HG02763 (cell line): ENCODE data around the gene MRPS21.
A peak's percentile ranks its signal among the peaks of the same experiment; 100 is the strongest.

Source experiments
- ATAC-seq: cut with Tn5 transposase; IDR thresholded peaks from one replicate; pipeline ENCODE4 v1.9.1; 2021; ENCODE audit warnings: mild to moderate bottlenecking, moderate library complexity; ENCODE audit not compliant: unreplicated experiment

MRPS21 gene

DNA sequence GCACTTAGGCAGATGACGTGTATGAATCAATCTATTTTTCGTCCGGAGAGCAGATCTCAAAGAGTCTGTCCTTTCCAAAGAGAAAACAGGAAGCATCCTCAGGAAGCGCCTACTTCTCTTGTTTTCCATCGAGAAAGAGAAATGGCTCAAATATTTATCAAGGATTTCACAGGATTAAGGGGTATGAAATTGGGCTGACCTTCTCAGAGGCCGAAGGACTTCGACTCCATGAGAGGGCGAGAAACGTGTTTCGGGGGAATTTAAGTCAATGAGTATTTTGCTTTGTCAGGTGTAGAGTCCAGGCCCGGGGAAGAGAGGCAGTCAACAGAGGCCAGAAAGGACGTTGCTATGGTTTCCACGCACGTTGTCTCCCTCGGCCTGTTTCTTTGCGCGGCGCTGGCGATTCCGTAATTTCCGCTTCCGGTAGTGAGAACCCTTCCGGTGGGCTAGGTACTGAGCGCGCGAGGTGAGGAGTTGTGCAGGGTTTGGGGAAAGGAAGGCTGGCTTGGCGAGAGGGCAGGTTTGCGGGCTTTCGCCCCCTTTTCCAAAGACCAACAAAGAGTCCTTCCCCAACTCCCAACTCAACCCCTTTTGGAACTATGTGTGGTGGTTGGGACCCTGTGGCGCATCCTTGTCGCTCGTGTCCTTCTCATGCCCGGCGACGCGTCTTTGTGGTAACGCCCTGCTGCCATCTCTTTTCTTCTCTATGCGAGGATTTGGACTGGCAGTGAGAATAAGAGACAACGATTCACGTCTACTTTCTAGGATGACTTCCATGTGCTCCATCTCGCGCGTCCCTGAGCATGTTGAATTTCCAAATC is at the start of gene MRPS21:
MRPS21 (plus strand) TSS at position 429 of the 821 bp plus-strand sequence. CDS start 506 bp downstream, outside the sequence.
- peak; percentile 91 for ATAC-seq

DNA sequence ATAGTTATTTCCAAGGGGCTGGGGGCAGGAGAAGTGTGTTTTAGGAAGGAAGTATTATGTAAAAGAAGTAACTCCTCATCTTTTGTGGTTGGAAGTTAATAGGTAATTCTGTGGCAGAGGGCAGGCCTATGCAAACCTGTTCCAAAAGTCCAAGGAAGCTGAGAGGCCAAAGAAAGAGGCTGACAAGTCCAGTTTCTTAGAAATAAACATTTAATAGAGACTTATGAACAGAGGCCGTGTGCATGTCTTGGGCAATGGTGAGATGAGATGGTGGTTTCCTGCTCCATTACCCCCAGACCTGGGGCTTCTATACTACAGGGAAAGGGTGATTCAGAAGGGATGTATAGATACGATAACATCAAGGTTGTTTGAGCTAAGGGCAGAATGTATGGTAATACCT is 43.7 kb upstream of the MRPS21 start:
- ATAC-seq, result no peak

DNA sequence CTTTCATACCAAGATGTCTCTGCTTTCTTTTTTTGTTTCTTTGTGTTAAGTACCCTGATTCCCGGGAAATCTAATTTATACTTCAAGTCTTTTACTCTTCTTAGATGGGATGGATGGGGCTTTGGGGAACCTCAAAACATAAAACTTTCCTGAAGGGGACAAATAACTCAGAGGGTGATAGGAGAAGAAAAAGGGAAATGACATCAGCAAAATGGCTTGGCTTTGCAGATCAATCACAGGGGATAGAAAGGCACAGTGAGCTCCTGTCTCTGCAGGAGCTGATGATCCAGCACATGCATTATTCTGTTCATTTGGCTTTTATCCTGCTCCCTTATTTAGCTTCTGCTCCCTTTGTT is 37.5 kb upstream of the MRPS21 start:
- ATAC-seq, result no peak

DNA sequence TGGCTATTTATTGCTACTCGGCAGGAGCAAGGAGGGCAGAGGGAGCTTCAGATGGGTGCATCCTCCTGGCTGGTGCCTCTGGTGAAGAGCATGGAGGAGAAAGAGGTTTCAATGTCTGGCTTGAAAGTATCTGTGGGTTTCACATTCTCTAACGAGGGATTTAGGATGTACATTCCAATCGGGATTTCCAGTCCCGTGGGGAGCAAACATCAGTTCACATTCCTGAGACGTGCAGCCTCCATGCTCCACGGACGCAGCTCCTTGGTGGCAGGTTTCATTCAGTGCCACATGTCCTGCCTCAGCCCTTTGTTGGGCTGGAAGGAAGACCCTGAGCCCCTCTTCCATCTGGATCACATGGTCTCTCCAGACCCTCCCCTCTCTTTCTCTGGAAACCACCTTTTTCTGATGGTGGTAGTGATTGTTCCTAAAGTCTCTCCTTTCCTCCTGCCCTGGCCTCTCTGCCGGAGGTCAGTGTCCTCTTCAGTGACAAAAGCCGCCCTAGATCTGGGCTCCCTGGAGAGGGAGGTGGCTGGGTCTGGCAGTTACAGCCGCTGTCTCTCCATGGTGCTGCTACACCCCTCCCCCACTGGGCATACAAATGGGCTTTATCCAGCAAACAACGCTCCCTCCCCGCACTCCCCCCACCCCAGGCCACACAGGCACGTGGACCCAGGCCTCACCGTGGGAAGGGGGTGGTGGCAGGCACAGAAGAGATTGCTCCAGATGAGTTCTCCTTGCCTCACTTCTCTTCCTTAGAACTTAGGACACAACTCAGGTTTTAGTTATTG is 36.9 kb upstream of the MRPS21 start:
- ATAC-seq, result no peak

DNA sequence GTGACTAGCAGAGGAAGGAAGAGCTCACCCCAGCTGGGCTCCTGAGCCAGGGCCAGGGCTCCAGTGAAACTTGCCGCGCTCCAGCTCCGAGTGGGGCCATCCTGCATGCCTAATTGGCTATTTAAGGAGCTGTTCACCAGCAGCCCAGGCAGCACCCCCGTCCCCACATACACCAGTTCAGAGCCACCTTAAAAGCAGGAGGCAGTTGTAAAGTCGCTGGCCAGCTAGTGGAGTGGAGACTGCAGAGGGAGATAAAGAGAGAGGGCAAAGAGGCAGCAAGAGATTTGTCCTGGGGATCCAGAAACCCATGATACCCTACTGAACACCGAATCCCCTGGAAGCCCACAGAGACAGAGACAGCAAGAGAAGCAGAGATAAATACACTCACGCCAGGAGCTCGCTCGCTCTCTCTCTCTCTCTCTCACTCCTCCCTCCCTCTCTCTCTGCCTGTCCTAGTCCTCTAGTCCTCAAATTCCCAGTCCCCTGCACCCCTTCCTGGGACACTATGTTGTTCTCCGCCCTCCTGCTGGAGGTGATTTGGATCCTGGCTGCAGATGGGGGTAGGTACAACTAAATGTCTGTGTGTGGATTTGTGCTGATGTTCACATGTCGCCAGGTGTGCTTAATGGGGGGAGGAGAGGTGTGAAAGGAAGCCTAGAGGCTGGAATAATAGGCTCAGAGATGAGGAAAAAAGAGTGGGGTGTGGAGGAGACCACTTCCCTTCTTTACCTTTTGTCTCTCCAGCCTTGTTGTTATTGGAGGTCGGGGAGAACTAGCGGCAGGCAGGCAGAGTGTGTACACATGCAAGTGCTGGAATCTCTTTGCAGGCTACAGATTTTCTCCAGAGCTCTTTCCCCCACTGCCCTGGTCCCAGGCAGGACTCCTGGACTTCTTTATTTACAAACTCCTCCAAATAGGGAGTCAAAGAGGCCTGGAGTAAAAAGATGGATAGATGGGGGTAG is 35.8 kb upstream of the MRPS21 start, which contains the start of gene CA14:
CA14 (plus strand) TSS at position 151 of the 962 bp plus-strand sequence; CDS start at position 506, 355 bp downstream.
- no peak for ATAC-seq

DNA sequence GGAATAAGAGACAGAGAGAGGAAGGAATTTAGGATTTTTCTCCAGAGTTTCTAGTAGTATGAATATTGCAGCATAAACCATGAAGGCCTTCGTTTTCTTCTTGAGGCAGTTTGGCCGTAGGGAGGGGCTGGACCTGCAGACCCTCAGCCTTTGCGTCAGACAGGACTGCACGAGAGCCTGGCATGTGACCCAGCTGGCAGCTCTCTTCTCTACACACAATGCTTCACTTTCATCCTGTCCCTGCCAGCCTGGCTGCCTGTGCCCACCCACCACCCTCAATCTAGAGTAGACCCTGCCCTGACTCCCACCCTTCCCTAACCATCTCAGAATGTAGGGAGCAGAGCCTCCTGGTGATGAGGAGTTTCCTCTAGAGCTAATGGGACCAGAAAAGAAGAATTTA is 34.4 kb upstream of the MRPS21 start:
- no peak for ATAC-seq

DNA sequence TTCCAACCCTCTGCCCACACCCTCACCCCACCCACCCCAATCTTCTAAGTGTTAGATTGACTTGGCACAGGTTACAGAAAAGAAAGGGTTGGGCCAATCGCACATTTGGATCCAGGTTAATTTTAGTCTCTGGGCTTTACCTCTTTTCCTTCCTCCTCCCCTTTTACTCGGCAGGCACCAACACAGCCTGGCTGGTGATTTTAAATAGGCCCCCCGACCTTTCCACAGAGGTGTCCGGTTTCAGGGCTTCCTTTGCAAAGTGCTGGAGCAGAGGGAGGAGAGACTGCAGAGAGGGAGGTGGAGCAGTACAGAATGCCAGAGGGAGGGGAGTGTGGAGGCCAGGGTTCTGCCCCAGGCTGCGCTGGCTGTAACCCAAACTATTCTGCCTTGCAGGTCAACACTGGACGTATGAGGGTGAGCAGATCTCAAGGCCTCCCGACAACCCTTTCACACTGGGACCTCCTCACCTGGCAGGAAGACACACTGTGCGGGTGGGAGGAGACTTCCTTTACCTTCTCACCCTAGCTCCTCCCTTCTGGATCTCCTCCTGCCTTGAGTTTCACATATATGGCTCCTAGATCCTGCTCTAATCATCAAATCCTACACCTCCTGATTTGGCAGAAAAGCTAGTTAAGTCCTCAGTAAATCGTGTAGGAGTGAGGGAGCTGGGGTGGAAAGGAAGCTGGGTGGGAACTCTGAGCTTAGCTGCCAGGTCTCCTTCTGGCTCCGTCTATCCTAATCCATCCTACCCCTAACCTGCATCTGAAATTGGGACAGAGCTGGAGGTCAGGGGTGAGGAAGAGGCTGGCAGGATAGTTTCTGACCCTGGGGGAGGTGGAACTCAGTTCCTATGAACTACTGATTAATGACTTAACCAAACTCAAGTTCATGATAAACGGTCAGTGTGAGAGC is 33.6 kb upstream of the MRPS21 start:
- no peak for ATAC-seq

DNA sequence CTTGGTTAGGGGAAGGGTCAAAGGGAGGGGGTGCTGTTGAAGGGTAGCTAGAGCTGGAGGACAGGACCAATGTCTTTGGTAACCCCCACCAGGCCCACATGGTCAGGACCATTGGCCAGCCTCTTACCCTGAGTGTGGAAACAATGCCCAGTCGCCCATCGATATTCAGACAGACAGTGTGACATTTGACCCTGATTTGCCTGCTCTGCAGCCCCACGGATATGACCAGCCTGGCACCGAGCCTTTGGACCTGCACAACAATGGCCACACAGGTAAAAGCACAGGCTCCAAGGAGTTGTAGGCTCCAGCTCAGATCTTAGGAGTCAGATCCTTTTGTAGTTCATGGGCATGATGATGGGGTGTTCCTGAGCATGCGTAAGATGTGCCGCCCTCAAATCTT is 32.3 kb upstream of the MRPS21 start:
- ATAC-seq, result no peak

DNA sequence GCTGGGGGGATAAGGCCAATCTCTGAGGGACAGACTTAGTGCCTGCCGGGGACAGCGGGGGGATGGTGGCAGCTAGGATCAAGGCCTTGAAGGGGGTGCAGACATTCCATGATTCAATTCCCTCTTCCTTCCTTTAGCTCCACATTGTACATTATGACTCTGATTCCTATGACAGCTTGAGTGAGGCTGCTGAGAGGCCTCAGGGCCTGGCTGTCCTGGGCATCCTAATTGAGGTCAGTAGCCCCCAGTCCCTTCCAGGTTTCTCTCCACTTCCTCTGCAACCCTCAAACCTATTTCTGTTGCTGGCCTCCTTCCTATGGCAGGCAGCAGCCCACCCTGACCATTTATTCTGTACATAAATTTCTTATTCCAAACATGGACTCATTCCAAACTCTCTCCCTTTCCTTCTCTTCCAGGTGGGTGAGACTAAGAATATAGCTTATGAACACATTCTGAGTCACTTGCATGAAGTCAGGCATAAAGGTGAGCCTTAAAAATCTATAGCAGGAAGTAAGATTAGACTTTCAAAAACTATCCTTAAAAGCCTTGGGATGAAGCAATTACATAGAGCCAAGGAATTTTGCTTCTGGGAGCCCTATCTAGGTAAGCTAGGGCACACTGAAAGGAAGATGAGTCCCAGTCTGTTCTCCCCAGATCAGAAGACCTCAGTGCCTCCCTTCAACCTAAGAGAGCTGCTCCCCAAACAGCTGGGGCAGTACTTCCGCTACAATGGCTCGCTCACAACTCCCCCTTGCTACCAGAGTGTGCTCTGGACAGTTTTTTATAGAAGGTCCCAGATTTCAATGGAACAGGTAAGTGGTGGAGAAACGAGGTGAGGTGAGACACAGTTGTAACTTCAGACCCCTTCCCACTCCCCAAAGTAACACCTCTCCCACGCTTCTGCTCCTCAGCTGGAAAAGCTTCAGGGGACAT is 31.0 kb upstream of the MRPS21 start:
- no peak for ATAC-seq

DNA sequence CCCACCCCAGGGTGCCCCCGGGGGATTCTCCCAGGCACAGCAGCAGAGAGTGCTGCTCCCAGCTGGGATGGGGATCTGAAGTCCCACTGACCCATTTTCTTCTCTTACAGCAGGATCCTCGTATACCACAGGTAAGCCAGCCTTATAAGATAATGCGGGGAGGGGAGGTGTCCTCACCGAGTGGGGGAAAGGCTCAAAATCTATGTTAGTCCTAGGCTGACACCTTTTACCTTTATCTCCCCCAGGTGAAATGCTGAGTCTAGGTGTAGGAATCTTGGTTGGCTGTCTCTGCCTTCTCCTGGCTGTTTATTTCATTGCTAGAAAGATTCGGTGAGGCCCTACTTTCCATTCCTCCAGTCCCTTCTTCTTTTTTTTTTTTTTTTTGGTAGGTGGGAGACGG is 30.1 kb upstream of the MRPS21 start:
- no peak for ATAC-seq

DNA sequence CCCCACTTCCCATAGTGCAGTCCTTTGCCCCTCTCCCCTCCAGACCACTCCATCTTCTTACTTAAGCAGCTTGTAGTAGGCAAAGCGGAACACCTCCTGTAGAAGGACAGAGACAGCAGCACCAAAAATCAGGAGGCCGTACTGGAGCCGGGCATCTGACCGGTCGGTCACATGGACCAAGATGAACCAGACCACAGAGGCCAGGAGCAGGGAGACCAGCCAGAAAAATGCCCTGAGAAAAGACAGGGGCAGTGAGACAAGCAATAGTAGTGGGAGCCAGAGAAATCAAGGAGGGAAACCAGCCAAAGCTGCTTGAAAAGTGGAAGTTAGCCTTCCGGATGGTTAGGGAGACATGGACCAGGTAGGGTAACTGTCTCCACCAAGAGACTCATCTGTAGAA is 25.8 kb upstream of the MRPS21 start:
- no peak for ATAC-seq

DNA sequence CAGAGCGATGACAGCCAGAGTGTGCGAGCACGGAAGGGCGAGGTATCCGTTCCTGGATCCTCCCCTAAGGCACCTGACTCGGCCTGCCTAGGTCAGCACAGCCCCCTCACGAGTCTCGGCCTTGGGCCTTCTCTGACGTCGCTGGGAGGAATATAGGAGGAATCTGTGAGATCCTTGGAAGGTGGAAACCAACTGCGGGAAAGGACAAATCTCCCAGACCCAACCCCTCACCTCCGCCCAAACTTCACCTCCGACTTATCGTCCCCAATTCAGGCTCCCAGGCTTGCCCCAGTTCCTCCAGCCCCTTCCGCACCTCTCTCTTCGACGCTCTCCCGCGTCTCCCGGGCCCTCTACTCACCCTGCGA is 25.3 kb upstream of the MRPS21 start:
- peak; percentile 21 for ATAC-seq

DNA sequence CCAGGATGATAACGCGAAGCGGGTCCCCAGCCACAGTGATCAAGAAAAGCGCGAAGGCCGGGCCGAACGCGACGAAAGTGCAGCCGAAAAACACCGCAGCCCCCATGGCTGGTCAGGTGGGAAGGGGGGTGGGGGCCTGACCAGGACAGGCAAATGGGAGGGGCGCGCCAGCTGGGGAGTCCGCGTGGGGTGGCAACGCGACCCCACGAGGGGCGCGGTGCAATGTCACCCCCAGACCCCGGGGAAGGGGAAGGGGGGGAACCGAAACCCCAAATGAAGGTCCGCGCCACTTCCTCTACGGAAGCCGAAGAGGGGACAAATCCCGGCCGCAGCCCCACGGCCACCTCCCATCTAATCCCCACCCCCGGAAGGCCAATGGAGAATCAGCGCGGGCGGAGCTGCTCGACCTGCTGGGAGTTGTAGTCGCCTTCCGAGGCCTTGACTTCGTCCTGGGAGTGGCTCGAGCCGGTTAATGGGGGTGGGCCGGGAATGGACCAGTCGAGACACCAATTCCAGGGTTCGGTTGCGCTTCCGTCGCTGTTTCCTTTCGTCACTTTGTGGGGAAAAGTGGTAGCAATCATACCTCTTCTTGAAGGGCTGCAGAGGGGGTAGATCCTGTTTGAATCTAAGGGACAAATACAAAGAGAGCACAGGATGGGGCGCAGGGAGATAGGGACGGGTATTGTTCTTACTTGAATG is 24.8 kb upstream of the MRPS21 start, which contains the start of gene APH1A:
APH1A (minus strand) TSS at position 312 of the 699 bp plus-strand sequence; CDS start at position 106, 206 bp downstream.
- peak; percentile 88 for ATAC-seq

DNA sequence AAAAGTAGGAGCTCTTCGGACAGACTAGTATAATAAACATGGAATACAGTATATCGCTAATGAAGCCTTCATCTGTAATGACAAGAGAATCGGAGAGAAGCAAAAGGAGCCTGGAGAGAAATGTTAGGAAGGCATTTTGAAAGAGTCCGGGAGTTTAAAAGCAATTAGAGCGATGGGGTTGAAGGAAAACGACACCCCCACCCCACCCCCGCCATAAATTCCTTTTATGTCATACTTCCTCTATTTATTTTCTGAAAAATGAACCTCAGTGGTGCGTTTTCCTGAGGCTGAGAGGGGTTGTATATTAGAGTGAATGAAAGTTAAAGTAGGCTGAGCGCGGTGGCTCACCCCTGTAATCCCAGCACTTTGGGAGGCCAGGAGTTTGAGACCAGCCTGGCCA is 24.2 kb upstream of the MRPS21 start:
- ATAC-seq, result no peak

DNA sequence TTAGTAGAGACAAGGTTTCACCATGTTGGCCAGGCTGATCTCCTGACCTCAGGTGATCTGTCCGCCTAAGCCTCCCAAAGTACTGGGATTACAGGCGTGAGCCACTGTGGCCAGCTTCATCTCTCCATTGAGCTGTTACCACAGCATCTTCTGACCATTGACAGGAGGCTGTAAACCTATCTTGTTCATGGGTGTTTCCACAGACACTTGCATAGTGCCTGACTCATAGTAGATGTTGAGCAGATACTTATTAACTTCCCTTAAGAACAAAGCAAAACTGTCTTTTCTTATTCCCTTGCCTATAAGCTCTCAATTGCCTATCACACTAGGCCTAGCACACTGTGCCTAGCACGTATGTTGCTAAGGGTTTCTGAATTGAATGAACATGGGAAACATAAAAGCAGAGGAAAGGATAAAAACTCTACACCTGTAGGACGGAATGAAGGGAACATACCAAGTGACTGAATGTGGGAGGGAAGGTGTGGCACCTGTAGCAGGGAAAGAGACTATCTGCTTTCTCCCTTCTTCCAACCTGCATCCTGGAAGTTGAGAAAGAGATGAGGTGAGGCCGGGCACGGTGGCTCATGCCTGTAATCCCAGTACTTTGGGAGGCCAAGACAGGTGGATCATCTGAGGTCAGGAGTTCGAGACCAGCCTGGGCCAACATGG is 22.2 kb upstream of the MRPS21 start:
- ATAC-seq, result no peak

DNA sequence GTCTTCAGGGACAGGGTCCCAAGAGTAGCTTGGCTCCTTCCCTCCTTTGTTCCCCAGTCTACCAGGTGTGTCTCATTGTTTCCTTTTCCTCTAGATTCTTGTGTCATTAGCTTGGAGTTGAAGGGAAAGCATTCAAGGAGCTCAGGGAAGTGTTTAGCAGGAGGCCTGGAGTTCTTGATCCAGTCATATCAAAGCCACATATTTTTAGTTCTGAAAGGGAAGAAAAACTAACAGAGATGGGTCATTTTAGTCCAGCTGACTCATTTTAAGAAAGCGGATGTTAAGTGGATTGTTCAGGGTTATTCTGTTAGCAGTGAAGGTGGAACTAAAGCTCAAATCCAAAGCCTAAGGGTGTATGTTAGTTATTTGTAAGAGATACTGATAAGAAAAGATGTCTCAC is 20.4 kb upstream of the MRPS21 start:
- no peak for ATAC-seq

DNA sequence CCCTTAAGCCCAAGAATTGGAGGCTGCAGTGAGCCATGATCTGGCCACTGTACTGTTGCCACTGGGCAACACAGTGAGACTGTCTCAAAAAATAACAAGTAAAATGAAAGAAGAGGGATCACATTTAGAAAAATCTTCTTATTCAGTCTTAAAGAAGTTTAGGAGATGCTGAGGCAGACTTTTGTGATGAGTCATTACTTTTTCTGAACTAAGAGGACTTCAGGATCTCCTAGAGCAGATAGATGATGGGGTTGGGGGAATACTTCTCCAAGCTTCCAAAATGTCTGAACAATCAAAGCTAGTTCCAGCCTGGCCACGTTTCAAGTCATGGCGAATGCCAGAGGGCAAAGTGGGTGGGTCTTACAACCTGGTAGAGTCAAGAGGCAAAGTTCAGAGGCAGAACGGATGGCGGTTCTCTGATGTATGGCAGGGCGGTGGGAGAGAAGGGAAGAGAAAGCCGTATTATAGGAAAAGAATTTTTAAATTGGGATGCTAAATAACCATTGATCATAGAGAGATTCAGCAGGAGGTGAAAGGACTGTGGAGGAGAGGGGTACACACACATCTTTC is 13.4 kb upstream of the MRPS21 start:
- no peak for ATAC-seq
